GM12875 (cell line): ENCODE results near the gene ALS2CL.

Experiments
- H3K4me3 ChIP-seq: one replicate; pipeline ENCODE4 v1.5.1; 2011; ENCODE audit warnings: low read depth, low read length, control low read depth
- CTCF ChIP-seq: IDR thresholded peaks from 2 replicates; pipeline ENCODE4 v1.5.1; 2011; ENCODE audit warnings: low read depth, mild to moderate bottlenecking, control low read depth, inconsistent platforms, low read length, moderate library complexity, borderline replicate concordance; ENCODE audit not compliant: insufficient read depth

The ALS2CL gene

GRCh38 chr3:46661776-46662766, 31.4 kb downstream of the ALS2CL start:
- no peak for TF ChIP-seq CTCF
- H3K4me3 ChIP-seq, result no peak overlapping the region

GRCh38 chr3:46660543-46661523, 32.6 kb downstream of the ALS2CL start:
- TF ChIP-seq CTCF, result no peak
- H3K4me3 ChIP-seq, result no peak overlapping the region

- TF ChIP-seq CTCF, result no peak
- no peak overlapping the region for H3K4me3 ChIP-seq
Observed at GRCh38 chr3:46660003-46660402, 33.5 kb downstream of the ALS2CL start.

DNA sequence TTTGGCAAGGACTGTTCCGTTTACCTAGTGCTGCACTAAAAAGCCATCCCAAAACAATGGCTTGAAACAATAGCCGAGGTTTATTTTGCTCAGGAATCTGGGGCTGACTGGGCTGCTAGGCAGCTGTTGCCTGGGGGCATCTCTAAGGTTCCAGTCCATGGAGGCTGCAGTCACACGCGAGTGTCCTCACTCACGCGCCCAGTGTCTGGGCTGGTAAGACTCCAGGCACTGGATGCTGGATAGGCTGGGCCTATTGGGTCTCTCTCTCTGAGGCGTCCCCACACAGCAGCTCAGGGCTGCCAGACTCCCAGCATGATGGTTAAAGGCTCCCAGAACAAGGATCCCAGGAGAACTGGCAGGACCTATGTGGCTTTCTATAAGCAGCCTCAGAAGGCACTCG, 34.2 kb downstream of the ALS2CL start:
- H3K4me3 ChIP-seq, result no peak overlapping the region
- no peak for TF ChIP-seq CTCF

GRCh38 chr3:46656778-46657556, 36.5 kb downstream of the ALS2CL start:
- no peak for TF ChIP-seq CTCF
- no peak overlapping the region for H3K4me3 ChIP-seq

- no peak overlapping the region for H3K4me3 ChIP-seq
- TF ChIP-seq CTCF, result no peak
Observed at GRCh38 chr3:46655271-46655670, 38.2 kb downstream of the ALS2CL start.
